WI38 (cell line): ENCODE measurements around the gene PARD3.

Experiments
- H3K4me3 ChIP-seq: 2 replicates; pipeline ENCODE4 v1.5.1; 2011; ENCODE audit warnings: low read depth, mild to moderate bottlenecking, control low read depth, low read length
- TF ChIP-seq, protein P1 (sequence below): IDR thresholded peaks from 2 replicates; pipeline ENCODE4 v1.5.1; 2012; ENCODE audit warnings: low read depth, mild to moderate bottlenecking, control low read depth, low read length

PARD3 gene

DNA sequence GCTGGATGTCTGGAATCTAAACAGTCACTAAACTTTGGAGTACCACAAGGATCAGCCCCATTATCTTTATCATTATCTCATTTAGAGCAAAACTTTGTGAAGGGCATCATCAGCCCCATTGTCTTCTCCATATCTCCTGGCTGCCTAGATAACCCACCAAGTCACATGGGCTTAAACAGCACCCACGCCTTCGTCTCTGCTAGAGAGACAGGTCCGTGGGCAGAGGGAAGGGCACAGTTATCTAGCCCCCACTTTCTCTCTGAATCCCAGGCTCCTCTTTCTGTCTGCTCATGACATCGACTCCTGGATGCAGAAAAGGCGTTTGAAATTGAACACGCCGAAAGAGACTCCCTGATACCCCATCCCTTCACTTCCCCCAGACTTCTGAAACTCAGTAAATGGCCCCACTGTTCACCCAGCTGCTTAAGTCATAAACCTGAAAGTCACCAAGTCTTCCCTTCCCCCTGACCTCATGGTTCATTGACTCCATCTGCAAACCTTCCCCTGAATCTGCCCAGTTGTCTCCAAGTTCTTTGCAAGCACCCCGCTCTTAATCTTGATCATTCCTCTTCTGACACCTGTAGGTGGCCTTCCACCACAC lies 20.9 kb upstream of the PARD3 start:
- H3K4me3 ChIP-seq = no peak overlapping the region

DNA sequence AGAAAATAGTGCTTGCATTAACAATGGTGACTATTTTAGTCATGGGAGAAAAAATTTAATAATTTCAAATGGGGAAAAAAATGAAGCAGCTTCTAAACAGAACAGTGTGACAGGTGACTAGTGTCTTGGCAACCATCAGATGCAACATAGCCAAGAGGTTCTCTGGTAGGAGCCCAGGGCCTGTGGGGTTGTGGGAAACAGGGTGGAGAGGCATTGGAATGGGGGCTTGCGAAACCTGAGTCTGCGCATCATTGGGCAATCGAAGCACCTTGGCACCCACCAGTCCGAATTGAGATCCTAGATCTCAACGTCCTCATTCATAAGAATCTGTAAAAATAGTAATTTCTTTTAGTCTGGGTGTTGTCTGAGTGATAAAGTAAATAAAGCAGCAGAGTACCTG lies 19.2 kb upstream of the PARD3 start:
- H3K4me3 ChIP-seq = no peak overlapping the region
- TF ChIP-seq, protein P1, sequence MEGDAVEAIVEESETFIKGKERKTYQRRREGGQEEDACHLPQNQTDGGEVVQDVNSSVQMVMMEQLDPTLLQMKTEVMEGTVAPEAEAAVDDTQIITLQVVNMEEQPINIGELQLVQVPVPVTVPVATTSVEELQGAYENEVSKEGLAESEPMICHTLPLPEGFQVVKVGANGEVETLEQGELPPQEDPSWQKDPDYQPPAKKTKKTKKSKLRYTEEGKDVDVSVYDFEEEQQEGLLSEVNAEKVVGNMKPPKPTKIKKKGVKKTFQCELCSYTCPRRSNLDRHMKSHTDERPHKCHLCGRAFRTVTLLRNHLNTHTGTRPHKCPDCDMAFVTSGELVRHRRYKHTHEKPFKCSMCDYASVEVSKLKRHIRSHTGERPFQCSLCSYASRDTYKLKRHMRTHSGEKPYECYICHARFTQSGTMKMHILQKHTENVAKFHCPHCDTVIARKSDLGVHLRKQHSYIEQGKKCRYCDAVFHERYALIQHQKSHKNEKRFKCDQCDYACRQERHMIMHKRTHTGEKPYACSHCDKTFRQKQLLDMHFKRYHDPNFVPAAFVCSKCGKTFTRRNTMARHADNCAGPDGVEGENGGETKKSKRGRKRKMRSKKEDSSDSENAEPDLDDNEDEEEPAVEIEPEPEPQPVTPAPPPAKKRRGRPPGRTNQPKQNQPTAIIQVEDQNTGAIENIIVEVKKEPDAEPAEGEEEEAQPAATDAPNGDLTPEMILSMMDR = no peak

More for the DNA sequence above, 20.9 kb upstream of the PARD3 start:
- TF ChIP-seq, protein P1 = no peak

DNA sequence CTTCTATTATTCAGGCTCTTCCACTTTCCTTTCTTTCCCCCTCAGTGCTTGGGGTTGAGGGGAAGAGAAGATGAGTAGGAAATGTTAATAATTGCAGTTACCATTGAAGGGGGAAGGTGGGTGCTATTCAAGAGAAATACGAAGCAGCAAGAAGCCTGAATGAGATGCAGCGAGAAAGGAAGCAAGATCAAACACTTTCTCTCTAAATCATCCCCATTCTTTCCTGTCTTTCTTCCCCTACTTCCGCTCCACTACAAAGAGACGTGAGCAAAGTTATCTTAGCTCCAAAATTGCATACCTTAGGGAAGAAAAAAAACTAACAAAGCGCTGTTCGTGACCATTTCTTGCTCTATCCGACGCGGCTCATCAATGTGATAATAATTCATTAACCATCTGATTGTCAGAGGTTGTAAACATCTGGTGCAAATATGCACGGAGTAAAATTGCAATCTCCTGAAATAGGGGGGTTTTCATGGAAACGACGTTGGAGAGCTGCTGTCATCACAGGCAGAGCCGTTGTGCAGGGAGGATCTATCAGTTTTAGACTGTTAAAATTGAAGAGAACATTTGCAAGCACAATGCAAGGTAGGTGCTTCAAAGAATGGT lies 15.2 kb upstream of the PARD3 start:
- H3K4me3 ChIP-seq = no peak overlapping the region
- TF ChIP-seq, protein P1 = no peak

DNA sequence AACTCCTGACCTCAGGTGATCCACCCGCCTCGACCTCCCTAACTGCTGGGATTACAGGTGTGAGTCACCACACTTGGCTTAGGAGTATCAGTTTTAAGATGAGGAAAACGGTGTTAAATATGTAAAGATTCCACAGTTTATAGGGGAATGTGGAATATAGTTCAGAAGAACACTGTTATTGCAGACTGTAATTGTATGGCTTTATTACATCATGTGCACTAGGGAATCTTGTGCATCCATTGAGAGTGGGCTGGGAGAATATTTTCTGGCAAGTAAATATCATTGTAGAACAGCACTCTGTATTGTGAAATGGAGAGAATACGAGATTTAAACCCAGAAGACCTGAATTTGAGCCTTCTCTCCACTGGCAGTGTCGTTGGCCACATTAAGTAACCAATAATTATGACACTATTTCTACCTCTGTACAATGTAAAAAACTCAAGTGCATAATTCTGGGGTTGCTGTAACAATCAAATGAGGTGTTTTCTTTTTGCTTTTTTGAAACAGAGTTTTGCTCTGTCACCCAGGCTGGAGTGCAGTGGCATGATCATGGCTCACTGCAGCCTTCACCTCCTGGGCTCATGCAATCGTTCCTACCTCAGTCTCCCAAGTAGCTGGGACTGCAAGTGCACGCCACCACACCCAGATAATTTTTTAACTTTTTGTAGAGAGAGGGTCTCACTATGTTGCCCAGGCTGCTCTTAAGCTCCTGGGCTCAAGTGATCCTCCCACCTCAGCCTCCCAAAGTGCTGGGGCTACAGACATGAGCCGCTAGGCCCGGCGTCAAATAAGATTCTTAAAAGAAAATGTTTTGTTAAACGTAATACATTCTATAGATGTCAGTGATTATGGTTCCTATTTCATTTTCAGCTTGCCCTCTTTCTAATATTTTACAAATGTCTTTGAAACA lies 12.0 kb upstream of the PARD3 start:
- no peak overlapping the region for H3K4me3 ChIP-seq
- TF ChIP-seq, protein P1 = no peak

DNA sequence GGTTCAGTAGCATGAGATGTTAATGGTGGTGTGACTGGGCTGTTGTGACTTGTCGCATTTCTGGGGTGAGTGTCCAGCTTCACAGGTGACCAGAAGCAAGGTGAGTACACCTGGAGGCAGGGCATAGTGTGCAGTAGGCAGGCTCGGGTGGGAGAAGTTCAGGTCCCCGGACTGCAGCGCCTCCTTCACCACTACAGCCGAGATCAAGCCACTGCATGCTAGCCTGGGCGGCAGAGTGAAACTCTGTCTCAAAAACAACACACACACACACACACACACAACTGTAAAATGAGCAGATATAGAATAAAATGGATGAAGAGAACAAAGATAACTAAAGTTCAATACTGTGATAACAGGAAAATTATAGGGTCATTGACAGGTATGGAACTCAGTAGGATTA lies 11.1 kb upstream of the PARD3 start:
- TF ChIP-seq, protein P1 = no peak
- no peak overlapping the region for H3K4me3 ChIP-seq

DNA sequence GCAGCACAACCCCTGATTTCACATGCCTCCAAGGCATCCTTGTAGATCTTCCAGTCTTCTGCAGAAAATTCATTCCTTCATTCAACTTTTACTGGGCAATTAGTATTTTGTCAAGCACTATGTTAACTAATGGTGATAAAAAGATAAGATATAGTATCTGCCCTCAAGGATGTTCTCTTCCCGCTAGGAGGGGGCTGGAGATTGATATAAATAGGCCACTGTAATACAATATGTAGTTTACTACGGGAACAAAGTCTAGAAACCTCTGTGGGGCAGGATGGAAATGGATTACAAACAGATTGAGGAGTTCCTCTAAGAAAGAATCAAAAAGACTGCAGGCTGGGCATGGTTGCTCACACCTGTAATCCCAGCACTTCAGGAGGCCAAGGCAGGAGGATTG lies 10.3 kb upstream of the PARD3 start:
- TF ChIP-seq, protein P1 = no peak
- no peak overlapping the region for H3K4me3 ChIP-seq

DNA sequence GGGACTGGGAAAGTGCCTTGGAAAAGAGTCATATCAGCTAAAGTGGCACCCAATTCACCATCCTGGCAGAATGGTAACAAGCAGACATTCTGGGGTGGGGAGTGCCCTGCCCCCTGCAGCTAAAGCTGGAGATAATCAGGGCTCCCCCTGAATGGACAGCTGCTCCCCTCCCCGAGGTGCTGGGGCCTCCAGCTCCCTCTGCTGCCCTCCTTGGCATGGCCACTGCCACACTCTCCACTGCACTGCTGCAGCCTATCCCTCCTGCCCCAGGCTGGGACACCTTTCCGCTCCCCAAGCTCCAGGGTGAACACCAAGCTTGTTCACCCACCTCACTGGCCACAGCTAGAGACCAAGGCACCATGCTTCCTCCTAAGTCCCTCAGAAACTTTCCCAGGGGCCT lies 9.8 kb upstream of the PARD3 start:
- TF ChIP-seq, protein P1 = no peak
- no peak overlapping the region for H3K4me3 ChIP-seq
